NCI-H146 treated with DMSO at 0.1 percent for 48 hours (cell line): ENCODE measurements around the gene VTN.

Source experiments
- DNase-seq: peaks from one replicate; lab custom pipeline; 2025; ENCODE audit not compliant: unreplicated experiment; lab: John Stamatoyannopoulos, UW

Gene VTN

GRCh38 chr17:28396635-28397239 lies 26.6 kb upstream of the VTN start:
- DNase-seq: no peak

- DNase-seq: no peak
Measured at GRCh38 chr17:28395968-28396367, 25.9 kb upstream of the VTN start.

- DNase-seq: no peak
Measured at GRCh38 chr17:28395426-28395825, 25.3 kb upstream of the VTN start.

GRCh38 chr17:28394337-28395116 lies 24.4 kb upstream of the VTN start:
- no peak for DNase-seq

GRCh38 chr17:28392491-28392890 lies 22.4 kb upstream of the VTN start:
- DNase-seq: no peak

GRCh38 chr17:28391401-28391800 lies 21.3 kb upstream of the VTN start:
- no peak for DNase-seq

GRCh38 chr17:28390984-28391383 lies 20.9 kb upstream of the VTN start:
- no peak for DNase-seq

- no peak for DNase-seq
Measured at GRCh38 chr17:28390563-28390962, 20.5 kb upstream of the VTN start.

- DNase-seq: no peak
Measured at GRCh38 chr17:28390141-28390540, 20.0 kb upstream of the VTN start.

GRCh38 chr17:28388106-28388505 lies 18.0 kb upstream of the VTN start:
- no peak for DNase-seq

- no peak for DNase-seq
Measured at GRCh38 chr17:28386391-28386790, 16.3 kb upstream of the VTN start.

GRCh38 chr17:28385406-28385805 lies 15.3 kb upstream of the VTN start:
- DNase-seq: peak; percentile 38

GRCh38 chr17:28385037-28385400 lies 14.9 kb upstream of the VTN start:
- peak; percentile 47 for DNase-seq

GRCh38 chr17:28384281-28385036 lies 14.4 kb upstream of the VTN start:
- DNase-seq: peak; percentile 83

- no peak for DNase-seq
Measured at GRCh38 chr17:28381141-28381825, 11.2 kb upstream of the VTN start.

- no peak for DNase-seq
Measured at GRCh38 chr17:28379814-28380801, 10.0 kb upstream of the VTN start.

GRCh38 chr17:28372945-28373274 lies 2.8 kb upstream of the VTN start:
- no peak for DNase-seq

GRCh38 chr17:28372203-28372944 lies 2.3 kb upstream of the VTN start:
- DNase-seq: no peak

GRCh38 chr17:28371245-28372202 lies 1.4 kb upstream of the VTN start, which contains the start of gene SARM1:
SARM1 (plus strand) TSS chr17:28371694; CDS start chr17:28372033, 339 bp downstream.
- DNase-seq: peak; percentile 87
